SH-SY5Y (cell line): ENCODE measurements around the gene TOGARAM1.

Experiments used
- GATA2 ChIP-seq: IDR thresholded peaks from 2 replicates; pipeline ENCODE4 v1.6.1; 2011; ENCODE audit warnings: mild to moderate bottlenecking, low read depth, low read length
- GATA3 ChIP-seq: IDR thresholded peaks from 2 replicates; pipeline ENCODE4 v1.6.1; 2011; ENCODE audit warnings: low read depth, mild to moderate bottlenecking, low read length, moderate library complexity

DNA sequence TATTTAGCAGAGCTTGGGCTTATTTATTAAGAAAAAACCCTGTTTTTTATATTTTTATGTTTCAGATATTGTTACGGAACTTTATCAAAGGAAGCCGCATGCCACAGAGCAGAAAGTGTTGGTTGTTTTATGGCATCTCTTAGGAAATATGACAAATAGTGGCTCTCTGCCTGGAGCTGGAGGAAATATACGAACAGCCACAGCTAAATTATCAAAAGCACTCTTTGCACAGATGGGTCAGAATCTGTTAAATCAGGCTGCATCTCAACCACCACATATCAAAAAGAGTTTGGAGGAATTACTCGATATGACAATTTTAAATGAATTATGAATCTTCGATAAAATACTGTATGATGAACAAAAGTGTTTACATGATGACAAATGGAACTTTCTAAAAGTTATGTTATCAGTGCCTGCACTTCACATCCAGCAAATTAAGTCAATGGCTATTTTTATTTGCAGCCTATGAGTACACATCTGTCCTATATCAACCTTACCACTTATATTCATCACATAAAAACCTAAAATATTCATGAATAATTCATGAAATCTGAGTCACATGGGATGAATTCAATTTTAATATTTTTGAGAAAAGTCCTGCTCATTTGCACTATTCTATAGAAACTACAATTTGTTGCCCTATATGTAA is 111.4 kb downstream of the TOGARAM1 start:
- TF ChIP-seq GATA2 (no peak), GATA3 (no peak)
